ENCODE results near the gene LRRC36. TPM values are rescaled to one million over a fixed set of nuclear protein-coding genes. Genes with fewer than 3 reads are reported as not detected.

LRRC36 gene
- total and polyA plus RNA-seq, 2 experiments from 2014 or later, result 1.2 TPM; not detected in 1

DNA sequence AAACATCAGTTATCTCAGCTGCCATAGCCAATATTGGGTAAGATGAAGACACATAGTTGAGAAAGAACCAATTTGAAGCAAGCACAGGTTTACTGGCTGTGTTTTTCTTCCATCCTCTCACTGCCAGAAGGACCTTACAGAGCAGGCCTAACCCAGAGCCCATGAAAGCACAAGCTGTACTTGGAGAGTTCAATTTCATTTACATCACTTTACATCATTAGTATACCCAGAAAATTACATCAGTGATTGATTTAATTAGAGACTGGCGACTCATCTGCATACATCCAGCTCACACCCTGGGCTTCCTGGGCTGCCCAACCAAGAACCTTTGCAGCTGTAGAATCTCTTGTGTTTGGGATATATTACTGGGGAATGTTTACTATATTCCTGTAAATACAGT lies 23.7 kb downstream of the LRRC36 start:
- Mint-ChIP-seq H3K27ac (no peak overlapping the region), H3K36me3 (ENCODE audit: low read depth) (no peaks in the 10 kb centered on the region), H3K27me3 (ENCODE audit: insufficient read depth, low read depth, poor library complexity) (no peaks in the 10 kb centered on the region), H3K4me3 (no peak overlapping the region), H3K9me3 (no peaks in the 10 kb centered on the region), H3K4me1 (no peaks in the 10 kb centered on the region)
- Histone ChIP-seq H2AFZ (no peak overlapping the region), H3K36me3 (ENCODE audit: insufficient read depth) (no peaks in the 10 kb centered on the region), H4K20me1 (replicated peaks; ENCODE audit: insufficient read depth) (no peaks in the 10 kb centered on the region), H3K4me2 (no peak overlapping the region), H3K27me3 (ENCODE audit: insufficient read depth) (peaks cover 5% of the 10 kb centered on the region; the same call in 1 of the 2 replicates), H3K9me2 (ENCODE audit: insufficient read depth) (no peaks in the 10 kb centered on the region), H3K27ac (ENCODE audit: low read depth) (no peak overlapping the region), H3K79me2 (replicated peaks; ENCODE audit: insufficient read depth) (no peaks in the 10 kb centered on the region), H3K4me1 (ENCODE audit: insufficient read depth) (no peaks in the 10 kb centered on the region), H3K4me3 (no peak overlapping the region), H3F3A (replicated peaks; ENCODE audit: low read depth) (no peaks in the 10 kb centered on the region)
- ATAC-seq (no peak), DNase-seq (ENCODE audit: low spot score) (no peak)
- TF ChIP-seq ZNF331 (CRISPR knock-in tag; IDR thresholded peaks at IDR 0.05; ENCODE audit: low read depth) (no peak), EZH2 (IDR thresholded peaks at IDR 0.05; ENCODE audit: low read depth, unreplicated experiment) (no peak), NANOG (IDR thresholded peaks at IDR 0.05; ENCODE audit: borderline replicate concordance) (no peak), POLR2AphosphoS5 (IDR thresholded peaks at IDR 0.05; ENCODE audit: low read depth) (no peak), CREB1 (CRISPR knock-in tag; IDR thresholded peaks at IDR 0.05; ENCODE audit: low read depth) (no peak), EZH2phosphoT487 (IDR thresholded peaks at IDR 0.05; ENCODE audit: unreplicated experiment) (no peak), JUNB (IDR thresholded peaks at IDR 0.05; ENCODE audit: unreplicated experiment) (no peak), STAT1 (IDR thresholded peaks at IDR 0.05; ENCODE audit: unreplicated experiment) (no peak), ZNF114 (CRISPR knock-in tag; IDR thresholded peaks at IDR 0.05) (no peak)
- TF ChIP-seq, protein P1, sequence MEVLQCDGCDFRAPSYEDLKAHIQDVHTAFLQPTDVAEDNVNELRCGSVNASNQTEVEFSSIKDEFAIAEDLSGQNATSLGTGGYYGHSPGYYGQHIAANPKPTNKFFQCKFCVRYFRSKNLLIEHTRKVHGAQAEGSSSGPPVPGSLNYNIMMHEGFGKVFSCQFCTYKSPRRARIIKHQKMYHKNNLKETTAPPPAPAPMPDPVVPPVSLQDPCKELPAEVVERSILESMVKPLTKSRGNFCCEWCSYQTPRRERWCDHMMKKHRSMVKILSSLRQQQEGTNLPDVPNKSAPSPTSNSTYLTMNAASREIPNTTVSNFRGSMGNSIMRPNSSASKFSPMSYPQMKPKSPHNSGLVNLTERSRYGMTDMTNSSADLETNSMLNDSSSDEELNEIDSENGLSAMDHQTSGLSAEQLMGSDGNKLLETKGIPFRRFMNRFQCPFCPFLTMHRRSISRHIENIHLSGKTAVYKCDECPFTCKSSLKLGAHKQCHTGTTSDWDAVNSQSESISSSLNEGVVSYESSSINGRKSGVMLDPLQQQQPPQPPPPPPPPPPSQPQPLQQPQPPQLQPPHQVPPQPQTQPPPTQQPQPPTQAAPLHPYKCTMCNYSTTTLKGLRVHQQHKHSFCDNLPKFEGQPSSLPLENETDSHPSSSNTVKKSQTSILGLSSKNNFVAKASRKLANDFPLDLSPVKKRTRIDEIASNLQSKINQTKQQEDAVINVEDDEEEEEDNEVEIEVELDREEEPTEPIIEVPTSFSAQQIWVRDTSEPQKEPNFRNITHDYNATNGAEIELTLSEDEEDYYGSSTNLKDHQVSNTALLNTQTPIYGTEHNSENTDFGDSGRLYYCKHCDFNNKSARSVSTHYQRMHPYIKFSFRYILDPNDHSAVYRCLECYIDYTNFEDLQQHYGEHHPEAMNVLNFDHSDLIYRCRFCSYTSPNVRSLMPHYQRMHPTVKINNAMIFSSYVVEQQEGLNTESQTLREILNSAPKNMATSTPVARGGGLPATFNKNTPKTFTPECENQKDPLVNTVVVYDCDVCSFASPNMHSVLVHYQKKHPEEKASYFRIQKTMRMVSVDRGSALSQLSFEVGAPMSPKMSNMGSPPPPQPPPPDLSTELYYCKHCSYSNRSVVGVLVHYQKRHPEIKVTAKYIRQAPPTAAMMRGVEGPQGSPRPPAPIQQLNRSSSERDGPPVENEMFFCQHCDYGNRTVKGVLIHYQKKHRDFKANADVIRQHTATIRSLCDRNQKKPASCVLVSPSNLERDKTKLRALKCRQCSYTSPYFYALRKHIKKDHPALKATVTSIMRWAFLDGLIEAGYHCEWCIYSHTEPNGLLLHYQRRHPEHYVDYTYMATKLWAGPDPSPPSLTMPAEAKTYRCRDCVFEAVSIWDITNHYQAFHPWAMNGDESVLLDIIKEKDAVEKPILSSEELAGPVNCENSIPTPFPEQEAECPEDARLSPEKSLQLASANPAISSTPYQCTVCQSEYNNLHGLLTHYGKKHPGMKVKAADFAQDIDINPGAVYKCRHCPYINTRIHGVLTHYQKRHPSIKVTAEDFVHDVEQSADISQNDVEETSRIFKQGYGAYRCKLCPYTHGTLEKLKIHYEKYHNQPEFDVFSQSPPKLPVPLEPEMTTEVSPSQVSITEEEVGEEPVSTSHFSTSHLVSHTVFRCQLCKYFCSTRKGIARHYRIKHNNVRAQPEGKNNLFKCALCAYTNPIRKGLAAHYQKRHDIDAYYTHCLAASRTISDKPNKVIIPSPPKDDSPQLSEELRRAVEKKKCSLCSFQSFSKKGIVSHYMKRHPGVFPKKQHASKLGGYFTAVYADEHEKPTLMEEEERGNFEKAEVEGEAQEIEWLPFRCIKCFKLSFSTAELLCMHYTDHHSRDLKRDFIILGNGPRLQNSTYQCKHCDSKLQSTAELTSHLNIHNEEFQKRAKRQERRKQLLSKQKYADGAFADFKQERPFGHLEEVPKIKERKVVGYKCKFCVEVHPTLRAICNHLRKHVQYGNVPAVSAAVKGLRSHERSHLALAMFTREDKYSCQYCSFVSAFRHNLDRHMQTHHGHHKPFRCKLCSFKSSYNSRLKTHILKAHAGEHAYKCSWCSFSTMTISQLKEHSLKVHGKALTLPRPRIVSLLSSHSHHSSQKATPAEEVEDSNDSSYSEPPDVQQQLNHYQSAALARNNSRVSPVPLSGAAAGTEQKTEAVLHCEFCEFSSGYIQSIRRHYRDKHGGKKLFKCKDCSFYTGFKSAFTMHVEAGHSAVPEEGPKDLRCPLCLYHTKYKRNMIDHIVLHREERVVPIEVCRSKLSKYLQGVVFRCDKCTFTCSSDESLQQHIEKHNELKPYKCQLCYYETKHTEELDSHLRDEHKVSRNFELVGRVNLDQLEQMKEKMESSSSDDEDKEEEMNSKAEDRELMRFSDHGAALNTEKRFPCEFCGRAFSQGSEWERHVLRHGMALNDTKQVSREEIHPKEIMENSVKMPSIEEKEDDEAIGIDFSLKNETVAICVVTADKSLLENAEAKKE (CRISPR knock-in tag; IDR thresholded peaks at IDR 0.05), result no peak
- TF ChIP-seq, protein P2, sequence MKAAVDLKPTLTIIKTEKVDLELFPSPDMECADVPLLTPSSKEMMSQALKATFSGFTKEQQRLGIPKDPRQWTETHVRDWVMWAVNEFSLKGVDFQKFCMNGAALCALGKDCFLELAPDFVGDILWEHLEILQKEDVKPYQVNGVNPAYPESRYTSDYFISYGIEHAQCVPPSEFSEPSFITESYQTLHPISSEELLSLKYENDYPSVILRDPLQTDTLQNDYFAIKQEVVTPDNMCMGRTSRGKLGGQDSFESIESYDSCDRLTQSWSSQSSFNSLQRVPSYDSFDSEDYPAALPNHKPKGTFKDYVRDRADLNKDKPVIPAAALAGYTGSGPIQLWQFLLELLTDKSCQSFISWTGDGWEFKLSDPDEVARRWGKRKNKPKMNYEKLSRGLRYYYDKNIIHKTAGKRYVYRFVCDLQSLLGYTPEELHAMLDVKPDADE (IDR thresholded peaks at IDR 0.05), result no peak
- TF ChIP-seq, protein P3, sequence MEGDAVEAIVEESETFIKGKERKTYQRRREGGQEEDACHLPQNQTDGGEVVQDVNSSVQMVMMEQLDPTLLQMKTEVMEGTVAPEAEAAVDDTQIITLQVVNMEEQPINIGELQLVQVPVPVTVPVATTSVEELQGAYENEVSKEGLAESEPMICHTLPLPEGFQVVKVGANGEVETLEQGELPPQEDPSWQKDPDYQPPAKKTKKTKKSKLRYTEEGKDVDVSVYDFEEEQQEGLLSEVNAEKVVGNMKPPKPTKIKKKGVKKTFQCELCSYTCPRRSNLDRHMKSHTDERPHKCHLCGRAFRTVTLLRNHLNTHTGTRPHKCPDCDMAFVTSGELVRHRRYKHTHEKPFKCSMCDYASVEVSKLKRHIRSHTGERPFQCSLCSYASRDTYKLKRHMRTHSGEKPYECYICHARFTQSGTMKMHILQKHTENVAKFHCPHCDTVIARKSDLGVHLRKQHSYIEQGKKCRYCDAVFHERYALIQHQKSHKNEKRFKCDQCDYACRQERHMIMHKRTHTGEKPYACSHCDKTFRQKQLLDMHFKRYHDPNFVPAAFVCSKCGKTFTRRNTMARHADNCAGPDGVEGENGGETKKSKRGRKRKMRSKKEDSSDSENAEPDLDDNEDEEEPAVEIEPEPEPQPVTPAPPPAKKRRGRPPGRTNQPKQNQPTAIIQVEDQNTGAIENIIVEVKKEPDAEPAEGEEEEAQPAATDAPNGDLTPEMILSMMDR (conservative IDR thresholded peaks at IDR 0.05; ENCODE audit: low read depth in 2 of 2), result no peak
- TF ChIP-seq, protein P4, sequence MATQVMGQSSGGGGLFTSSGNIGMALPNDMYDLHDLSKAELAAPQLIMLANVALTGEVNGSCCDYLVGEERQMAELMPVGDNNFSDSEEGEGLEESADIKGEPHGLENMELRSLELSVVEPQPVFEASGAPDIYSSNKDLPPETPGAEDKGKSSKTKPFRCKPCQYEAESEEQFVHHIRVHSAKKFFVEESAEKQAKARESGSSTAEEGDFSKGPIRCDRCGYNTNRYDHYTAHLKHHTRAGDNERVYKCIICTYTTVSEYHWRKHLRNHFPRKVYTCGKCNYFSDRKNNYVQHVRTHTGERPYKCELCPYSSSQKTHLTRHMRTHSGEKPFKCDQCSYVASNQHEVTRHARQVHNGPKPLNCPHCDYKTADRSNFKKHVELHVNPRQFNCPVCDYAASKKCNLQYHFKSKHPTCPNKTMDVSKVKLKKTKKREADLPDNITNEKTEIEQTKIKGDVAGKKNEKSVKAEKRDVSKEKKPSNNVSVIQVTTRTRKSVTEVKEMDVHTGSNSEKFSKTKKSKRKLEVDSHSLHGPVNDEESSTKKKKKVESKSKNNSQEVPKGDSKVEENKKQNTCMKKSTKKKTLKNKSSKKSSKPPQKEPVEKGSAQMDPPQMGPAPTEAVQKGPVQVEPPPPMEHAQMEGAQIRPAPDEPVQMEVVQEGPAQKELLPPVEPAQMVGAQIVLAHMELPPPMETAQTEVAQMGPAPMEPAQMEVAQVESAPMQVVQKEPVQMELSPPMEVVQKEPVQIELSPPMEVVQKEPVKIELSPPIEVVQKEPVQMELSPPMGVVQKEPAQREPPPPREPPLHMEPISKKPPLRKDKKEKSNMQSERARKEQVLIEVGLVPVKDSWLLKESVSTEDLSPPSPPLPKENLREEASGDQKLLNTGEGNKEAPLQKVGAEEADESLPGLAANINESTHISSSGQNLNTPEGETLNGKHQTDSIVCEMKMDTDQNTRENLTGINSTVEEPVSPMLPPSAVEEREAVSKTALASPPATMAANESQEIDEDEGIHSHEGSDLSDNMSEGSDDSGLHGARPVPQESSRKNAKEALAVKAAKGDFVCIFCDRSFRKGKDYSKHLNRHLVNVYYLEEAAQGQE (IDR thresholded peaks at IDR 0.05; ENCODE audit: unreplicated experiment), result no peak
